Measurements from ENCODE around the gene RHOU. TPM values are rescaled to one million over a fixed set of nuclear protein-coding genes. Genes with fewer than 3 reads are reported as not detected.
A peak's percentile ranks its signal among the peaks of the same experiment; 100 is the strongest.

The RHOU gene
- total RNA-seq, 4 donors from 2014 or later, result 18.5 to 38.4 (median 23.5) TPM

DNA sequence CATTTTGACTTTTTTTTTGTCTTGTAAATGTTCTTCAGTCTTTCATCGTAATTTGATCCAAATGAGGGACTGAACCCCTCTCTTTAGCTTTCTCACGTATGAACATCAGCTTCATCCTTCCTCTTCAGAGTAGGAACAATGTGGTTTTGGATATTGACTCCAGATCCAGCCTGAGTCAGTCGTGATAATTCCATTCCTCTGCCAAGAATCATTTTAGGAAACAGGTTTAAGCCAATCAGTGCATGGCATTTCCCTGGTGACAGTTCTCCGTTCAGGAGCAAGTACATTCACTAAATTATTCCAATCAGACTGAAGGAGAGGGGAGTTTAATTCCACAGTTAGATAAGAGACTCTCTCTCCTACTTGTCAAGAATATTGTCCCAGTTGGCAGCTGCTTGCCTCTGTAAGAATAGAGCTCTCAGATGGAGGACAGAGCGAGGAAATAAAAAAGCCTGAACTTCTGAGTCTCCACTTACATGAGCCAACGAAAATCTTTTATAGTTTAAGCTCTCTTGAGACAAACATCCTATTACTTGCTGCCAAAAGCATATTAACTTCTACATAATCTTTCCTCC lies 18.6 kb downstream of the RHOU start:
- no peaks in the 10 kb centered on the region for H3K36me3 ChIP-seq
- WGBS, 2 donors, result 28 to 31% methylated on average over 6 of the region's 6 CpGs
- no peak overlapping the region for H3K4me3 ChIP-seq (replicated peaks in 1 of 3)
- peaks cover 3 to 18% of the 10 kb centered on the region in 2 donors for H3K4me1 ChIP-seq
- intact Hi-C loops (cut with DNase I), result no loop called here
- no peaks in the 10 kb centered on the region for H3K9me3 ChIP-seq
- no peaks in the 10 kb centered on the region for H3K27me3 ChIP-seq
- TF ChIP-seq, protein P1, sequence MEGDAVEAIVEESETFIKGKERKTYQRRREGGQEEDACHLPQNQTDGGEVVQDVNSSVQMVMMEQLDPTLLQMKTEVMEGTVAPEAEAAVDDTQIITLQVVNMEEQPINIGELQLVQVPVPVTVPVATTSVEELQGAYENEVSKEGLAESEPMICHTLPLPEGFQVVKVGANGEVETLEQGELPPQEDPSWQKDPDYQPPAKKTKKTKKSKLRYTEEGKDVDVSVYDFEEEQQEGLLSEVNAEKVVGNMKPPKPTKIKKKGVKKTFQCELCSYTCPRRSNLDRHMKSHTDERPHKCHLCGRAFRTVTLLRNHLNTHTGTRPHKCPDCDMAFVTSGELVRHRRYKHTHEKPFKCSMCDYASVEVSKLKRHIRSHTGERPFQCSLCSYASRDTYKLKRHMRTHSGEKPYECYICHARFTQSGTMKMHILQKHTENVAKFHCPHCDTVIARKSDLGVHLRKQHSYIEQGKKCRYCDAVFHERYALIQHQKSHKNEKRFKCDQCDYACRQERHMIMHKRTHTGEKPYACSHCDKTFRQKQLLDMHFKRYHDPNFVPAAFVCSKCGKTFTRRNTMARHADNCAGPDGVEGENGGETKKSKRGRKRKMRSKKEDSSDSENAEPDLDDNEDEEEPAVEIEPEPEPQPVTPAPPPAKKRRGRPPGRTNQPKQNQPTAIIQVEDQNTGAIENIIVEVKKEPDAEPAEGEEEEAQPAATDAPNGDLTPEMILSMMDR (IDR thresholded peaks at IDR 0.05), result no peak
- TF ChIP-seq POLR2A (IDR thresholded peaks at IDR 0.05), result no peak
- H3K27ac ChIP-seq, result no peak overlapping the region
- peak; percentile 27 to 30 for DNase-seq

DNA sequence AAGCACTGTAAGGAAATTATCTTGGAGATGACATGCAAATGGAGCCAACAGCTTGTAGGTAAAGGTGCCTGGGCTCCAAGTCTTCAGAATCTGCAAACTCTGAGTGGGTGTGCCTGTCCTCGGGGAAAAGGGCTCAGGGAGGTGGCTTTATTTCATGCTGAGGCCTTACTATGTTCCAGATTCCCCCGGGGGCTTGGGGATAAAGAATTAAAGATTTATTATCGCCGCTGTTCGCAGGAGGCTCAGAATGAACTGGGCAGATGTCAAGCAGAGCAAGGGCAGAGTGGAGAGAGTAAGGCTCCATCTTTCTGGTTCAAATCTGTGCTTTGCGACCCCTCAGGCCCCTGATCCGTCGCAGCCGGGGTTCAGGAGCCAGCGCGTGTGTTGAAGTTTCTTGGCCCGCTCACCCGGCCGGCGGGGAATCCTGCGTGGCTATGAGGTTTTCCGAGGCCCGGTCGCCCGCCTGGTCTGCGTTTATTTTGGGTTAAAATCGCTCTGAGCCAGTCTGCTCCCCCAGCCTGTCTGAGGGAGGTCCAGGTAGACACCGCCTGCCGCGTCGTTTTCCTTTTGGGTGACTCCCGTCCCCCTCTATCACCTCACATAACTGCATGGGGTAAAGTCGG lies 19.5 kb downstream of the RHOU start:
- DNase-seq, result no peak
- Histone ChIP-seq H3K27ac (no peak overlapping the region), H3K4me1 (peaks cover 3 to 18% of the 10 kb centered on the region in 2 donors), H3K27me3 (no peaks in the 10 kb centered on the region), H3K9me3 (no peaks in the 10 kb centered on the region), H3K4me3 (replicated peaks in 1 of 3) (no peak overlapping the region), H3K36me3 (no peaks in the 10 kb centered on the region)
- WGBS, 2 donors, result 85 to 87% methylated on average over 28 of the region's 28 CpGs
- intact Hi-C loops (cut with DNase I), result no loop called here
- TF ChIP-seq, protein P1 (IDR thresholded peaks at IDR 0.05), result no peak
- TF ChIP-seq POLR2A (IDR thresholded peaks at IDR 0.05), result no peak

DNA sequence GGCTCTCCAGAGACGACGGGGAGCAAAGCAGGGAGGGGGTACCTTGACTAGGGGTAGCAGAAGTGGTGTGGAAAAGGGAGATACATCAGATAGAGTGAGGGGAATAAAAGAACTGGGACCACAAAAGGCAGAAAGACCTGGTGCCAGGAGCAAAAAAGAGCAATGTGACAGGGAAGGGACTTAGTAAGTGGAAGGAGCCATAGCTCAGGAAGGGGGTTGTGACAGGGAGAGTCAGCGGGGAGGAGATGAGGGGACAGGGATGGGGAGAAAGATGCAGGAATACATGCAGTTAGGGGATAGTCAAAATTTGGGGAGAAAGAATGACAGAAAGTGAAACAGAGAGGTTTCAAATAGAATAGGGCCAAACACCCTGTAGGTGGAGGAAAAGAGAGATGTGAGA lies 20.5 kb downstream of the RHOU start:
- Histone ChIP-seq H3K36me3 (no peaks in the 10 kb centered on the region), H3K27ac (no peak overlapping the region), H3K27me3 (no peaks in the 10 kb centered on the region), H3K4me1 (peaks cover 3 to 18% of the 10 kb centered on the region in 2 donors), H3K4me3 (replicated peaks in 1 of 3) (no peak overlapping the region), H3K9me3 (no peaks in the 10 kb centered on the region)
- TF ChIP-seq, protein P1 (IDR thresholded peaks at IDR 0.05), result no peak
- no peak for TF ChIP-seq POLR2A (IDR thresholded peaks at IDR 0.05)
- intact Hi-C loops (cut with DNase I), result no loop called here
- WGBS, 2 donors, result 88 to 91% methylated on average over 3 of the region's 3 CpGs
- DNase-seq, result no peak

- DNase-seq, result no peak
- Histone ChIP-seq H3K4me3 (replicated peaks in 1 of 3) (no peak overlapping the region), H3K4me1 (peaks cover 3 to 18% of the 10 kb centered on the region in 2 donors), H3K27me3 (no peaks in the 10 kb centered on the region), H3K36me3 (no peaks in the 10 kb centered on the region), H3K27ac (no peak overlapping the region), H3K9me3 (no peaks in the 10 kb centered on the region)
- intact Hi-C loops (cut with DNase I), result no loop called here
- WGBS, 2 donors, result 67 to 68% methylated on average over 5 of the region's 5 CpGs
- TF ChIP-seq, protein P1 (IDR thresholded peaks at IDR 0.05), result no peak
- no peak for TF ChIP-seq POLR2A (IDR thresholded peaks at IDR 0.05)
These were observed 21.2 kb downstream of the RHOU start for GRCh38 chr1:228756457-228756856.

GRCh38 chr1:228758447-228758846 lies 23.2 kb downstream of the RHOU start:
- Histone ChIP-seq H3K27ac (no peak overlapping the region), H3K4me1 (peaks cover 3 to 18% of the 10 kb centered on the region in 2 donors), H3K4me3 (replicated peaks in 1 of 3) (no peak overlapping the region), H3K9me3 (no peaks in the 10 kb centered on the region), H3K36me3 (no peaks in the 10 kb centered on the region), H3K27me3 (no peaks in the 10 kb centered on the region)
- no peak for DNase-seq
- intact Hi-C loops (cut with DNase I), result no loop called here
- TF ChIP-seq, protein P1 (IDR thresholded peaks at IDR 0.05), result no peak
- no peak for TF ChIP-seq POLR2A (IDR thresholded peaks at IDR 0.05)
- 93 to 100% methylated on average over 4 of the region's 4 CpGs for WGBS, 2 donors
